ENCODE measurements around the gene PLA2G10. TPM values are rescaled to one million over a fixed set of nuclear protein-coding genes. Genes with fewer than 3 reads are reported as not detected.

The PLA2G10 gene
- total and polyA plus RNA-seq, 7 donors: not detected

DNA sequence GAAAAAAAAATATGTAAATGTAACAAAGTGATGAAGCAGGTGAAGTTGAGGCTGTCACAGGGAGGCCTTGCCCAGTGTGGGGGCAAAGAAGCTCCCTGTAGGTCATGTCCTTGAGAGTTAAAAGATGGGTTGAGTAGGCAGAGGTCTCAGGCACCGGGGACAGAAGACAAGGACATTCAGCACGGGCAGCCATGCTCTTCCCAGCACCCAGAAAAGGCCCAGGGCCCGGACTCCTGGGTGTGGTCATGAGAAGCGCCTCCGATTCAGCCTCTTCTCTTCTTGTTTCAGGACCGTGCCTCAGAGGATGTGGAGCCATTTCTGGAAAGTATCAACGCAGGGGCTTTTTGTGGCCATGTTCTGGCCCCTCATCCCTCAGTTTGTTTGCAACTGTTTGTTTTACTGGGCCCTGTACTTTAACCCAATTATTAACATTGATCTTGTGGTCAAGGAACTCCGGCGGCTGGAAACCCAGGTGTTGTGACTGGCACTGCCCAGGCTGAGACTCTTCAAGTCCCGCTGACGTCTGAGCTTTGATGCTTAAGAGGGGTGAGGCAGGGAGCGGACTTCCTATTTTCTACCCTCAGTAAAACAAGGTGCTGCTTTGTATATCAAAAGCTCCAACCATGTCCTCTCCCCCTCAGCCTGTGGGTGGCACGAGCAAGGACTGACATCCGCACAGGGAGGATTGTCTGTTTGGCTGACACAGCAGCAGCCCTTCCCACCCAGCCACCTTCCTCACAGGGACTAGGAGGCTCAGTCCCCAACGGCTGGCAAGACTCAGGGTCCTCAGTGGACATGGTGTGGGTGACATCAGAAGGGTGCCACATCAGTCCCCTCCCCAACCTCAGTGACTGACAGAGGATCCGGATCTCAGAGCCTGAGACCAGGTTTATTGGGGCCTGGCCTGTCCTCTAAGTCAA, 26.5 kb downstream of the PLA2G10 start:
- intact Hi-C loops (cut with DNase I): no loop called here
- Histone ChIP-seq H3K4me1 (no peaks in the 10 kb centered on the region), H3K4me3 (no peak overlapping the region), H3K27ac (no peak overlapping the region), H3K9me3 (no peaks in the 10 kb centered on the region), H3K27me3 (ENCODE audit: insufficient read depth in 3 of 3, low read length in 2 of 3) (no peaks in the 10 kb centered on the region), H3K36me3 (ENCODE audit: insufficient read depth in 1 of 2, low read depth in 1 of 2) (peaks cover 11 to 55% of the 10 kb centered on the region in 2 donors)
- TF ChIP-seq, protein P1, sequence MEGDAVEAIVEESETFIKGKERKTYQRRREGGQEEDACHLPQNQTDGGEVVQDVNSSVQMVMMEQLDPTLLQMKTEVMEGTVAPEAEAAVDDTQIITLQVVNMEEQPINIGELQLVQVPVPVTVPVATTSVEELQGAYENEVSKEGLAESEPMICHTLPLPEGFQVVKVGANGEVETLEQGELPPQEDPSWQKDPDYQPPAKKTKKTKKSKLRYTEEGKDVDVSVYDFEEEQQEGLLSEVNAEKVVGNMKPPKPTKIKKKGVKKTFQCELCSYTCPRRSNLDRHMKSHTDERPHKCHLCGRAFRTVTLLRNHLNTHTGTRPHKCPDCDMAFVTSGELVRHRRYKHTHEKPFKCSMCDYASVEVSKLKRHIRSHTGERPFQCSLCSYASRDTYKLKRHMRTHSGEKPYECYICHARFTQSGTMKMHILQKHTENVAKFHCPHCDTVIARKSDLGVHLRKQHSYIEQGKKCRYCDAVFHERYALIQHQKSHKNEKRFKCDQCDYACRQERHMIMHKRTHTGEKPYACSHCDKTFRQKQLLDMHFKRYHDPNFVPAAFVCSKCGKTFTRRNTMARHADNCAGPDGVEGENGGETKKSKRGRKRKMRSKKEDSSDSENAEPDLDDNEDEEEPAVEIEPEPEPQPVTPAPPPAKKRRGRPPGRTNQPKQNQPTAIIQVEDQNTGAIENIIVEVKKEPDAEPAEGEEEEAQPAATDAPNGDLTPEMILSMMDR (IDR thresholded peaks at IDR 0.05): no peak
- ATAC-seq (no peak), DNase-seq (no peak)
- 87 to 93% (median 89%) methylated on average over 16 of the region's 16 CpGs for WGBS, 3 donors

GRCh38 chr16:14658063-14658462, 36.0 kb downstream of the PLA2G10 start:
- Histone ChIP-seq H3K36me3 (ENCODE audit: insufficient read depth in 1 of 2, low read depth in 1 of 2) (peaks cover 21 to 99% of the 10 kb centered on the region in 2 donors), H3K4me3 (no peak overlapping the region), H3K4me1 (no peaks in the 10 kb centered on the region), H3K27ac (no peak overlapping the region), H3K9me3 (no peaks in the 10 kb centered on the region), H3K27me3 (ENCODE audit: insufficient read depth in 3 of 3, low read length in 2 of 3) (no peaks in the 10 kb centered on the region)
- WGBS, 3 donors: 40 to 74% (median 57%) methylated on average over 2 of the region's 2 CpGs
- ATAC-seq: no peak
- intact Hi-C loops (cut with DNase I): no loop called here
- TF ChIP-seq, protein P1 (IDR thresholded peaks at IDR 0.05): no peak
- DNase-seq: no peak

- no peak for ATAC-seq
Measured at GRCh38 chr16:14652726-14653125, 41.4 kb downstream of the PLA2G10 start.

DNA sequence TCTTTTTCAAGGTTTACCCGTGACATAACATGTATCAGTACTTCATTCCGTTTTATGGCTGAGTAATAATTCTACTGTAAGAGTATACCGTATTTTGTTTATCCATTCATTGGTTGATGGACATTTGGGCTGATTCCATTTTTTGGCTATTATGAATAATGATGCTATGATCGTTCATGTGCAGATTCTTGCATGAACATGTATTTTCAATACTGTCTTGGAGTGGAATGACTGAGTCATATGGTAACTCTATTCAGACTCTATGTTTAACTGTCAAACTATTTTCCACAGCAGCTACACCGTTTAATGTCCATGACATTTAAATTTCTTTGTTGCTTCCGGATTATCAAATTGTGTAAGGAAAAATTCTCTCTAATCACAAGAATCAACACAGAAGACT, 43.5 kb downstream of the PLA2G10 start:
- intact Hi-C loops (cut with DNase I): no loop called here
- Histone ChIP-seq H3K27ac (no peak overlapping the region), H3K36me3 (ENCODE audit: insufficient read depth in 1 of 2, low read depth in 1 of 2) (peaks cover 8 to 99% of the 10 kb centered on the region in 2 donors), H3K4me1 (no peaks in the 10 kb centered on the region), H3K27me3 (ENCODE audit: insufficient read depth in 3 of 3, low read length in 2 of 3) (no peaks in the 10 kb centered on the region), H3K4me3 (no peak overlapping the region), H3K9me3 (no peaks in the 10 kb centered on the region)
- WGBS, 3 donors: 76 to 85% (median 77%) methylated on average over 6 of the region's 6 CpGs
- no peak for ATAC-seq
- TF ChIP-seq, protein P1 (IDR thresholded peaks at IDR 0.05): no peak
- no peak for DNase-seq

More at GRCh38 chr16:14652726-14653125, 41.4 kb downstream of the PLA2G10 start:
- TF ChIP-seq, protein P1 (IDR thresholded peaks at IDR 0.05): no peak
- no peak for DNase-seq
- no peak overlapping the region for H3K27ac ChIP-seq
- H3K4me1 ChIP-seq: no peaks in the 10 kb centered on the region
- H3K4me3 ChIP-seq: no peak overlapping the region
- intact Hi-C loops (cut with DNase I): no loop called here
- H3K27me3 ChIP-seq (ENCODE audit: insufficient read depth in 3 of 3, low read length in 2 of 3): no peaks in the 10 kb centered on the region
- H3K9me3 ChIP-seq: no peaks in the 10 kb centered on the region
- WGBS, 3 donors: 97 to 98% (median 98%) methylated on average over 2 of the region's 2 CpGs
- peaks cover 15 to 99% of the 10 kb centered on the region in 2 donors for H3K36me3 ChIP-seq (ENCODE audit: insufficient read depth in 1 of 2, low read depth in 1 of 2)

Data from psoas muscle (tissue), 8 donors.